WTC11 (cell line): ENCODE results near the gene OTOG.

Source experiments
- ZNF263 ChIP-seq: sonication (generic); formaldehyde crosslinking; IDR thresholded peaks from 2 replicates; pipeline ENCODE4 v1.8.1; 2022; ENCODE audit warnings: low read depth, mild to moderate bottlenecking, moderate library complexity, missing genetic modification reagents
- TF ChIP-seq, protein P1 (sequence below): fragments of 200-600 bp; IDR thresholded peaks from 2 replicates; pipeline ENCODE4 v1.8.0; 2022; ENCODE audit warnings: antibody characterized with exemption

DNA sequence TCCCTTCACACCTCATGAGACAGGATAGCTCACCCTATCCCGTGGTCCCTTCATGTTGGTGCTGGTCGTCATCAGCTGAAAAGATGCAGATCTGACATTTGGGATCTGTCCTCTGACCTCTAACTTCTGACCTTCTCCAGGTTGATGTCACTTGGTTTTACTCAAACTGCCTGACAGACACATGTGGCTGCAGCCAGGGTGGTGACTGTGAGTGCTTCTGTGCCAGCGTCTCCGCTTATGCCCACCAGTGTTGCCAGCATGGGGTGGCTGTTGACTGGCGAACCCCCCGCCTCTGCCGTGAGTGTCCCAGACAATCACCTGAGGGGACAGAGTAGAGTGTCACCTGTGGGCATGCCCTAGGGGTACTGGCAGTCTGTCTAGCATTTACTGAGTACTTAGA is 49.7 kb downstream of the OTOG start:
- TF ChIP-seq, protein P1, sequence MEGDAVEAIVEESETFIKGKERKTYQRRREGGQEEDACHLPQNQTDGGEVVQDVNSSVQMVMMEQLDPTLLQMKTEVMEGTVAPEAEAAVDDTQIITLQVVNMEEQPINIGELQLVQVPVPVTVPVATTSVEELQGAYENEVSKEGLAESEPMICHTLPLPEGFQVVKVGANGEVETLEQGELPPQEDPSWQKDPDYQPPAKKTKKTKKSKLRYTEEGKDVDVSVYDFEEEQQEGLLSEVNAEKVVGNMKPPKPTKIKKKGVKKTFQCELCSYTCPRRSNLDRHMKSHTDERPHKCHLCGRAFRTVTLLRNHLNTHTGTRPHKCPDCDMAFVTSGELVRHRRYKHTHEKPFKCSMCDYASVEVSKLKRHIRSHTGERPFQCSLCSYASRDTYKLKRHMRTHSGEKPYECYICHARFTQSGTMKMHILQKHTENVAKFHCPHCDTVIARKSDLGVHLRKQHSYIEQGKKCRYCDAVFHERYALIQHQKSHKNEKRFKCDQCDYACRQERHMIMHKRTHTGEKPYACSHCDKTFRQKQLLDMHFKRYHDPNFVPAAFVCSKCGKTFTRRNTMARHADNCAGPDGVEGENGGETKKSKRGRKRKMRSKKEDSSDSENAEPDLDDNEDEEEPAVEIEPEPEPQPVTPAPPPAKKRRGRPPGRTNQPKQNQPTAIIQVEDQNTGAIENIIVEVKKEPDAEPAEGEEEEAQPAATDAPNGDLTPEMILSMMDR = no peak
- no peak for TF ChIP-seq ZNF263
